ENCODE data around the gene CLEC18A. TPM values are rescaled to one million over a fixed set of nuclear protein-coding genes. Genes with fewer than 3 reads are reported as not detected.
A peak's percentile ranks its signal among the peaks of the same experiment; 100 is the strongest.
"Not testable (repeated sequence)": the region's sequence is repeated elsewhere in the genome, so short reads cannot be mapped to it uniquely, and the experiment has no call there.

The CLEC18A gene
- total and polyA plus RNA-seq, 2 of the 4 experiments (the other 2 are of a cell fraction): under 0.01 TPM; not detected in 1

- H4K91ac ChIP-seq (ENCODE audit: insufficient read depth, low read depth, low read length); H2BK5ac ChIP-seq (ENCODE audit: low read depth, low read length, poor library complexity, severe bottlenecking); H2BK15ac ChIP-seq (ENCODE audit: low read depth, low read length); H3K27ac ChIP-seq (ENCODE audit: insufficient read depth, low read length); ATAC-seq (ENCODE audit: low read depth); H3K23ac ChIP-seq (ENCODE audit: low read depth, low read length); H3K56ac ChIP-seq (ENCODE audit: extremely low read depth, insufficient read depth, low read length); H2BK20ac ChIP-seq (ENCODE audit: low read depth, low read length); H3K9me1 ChIP-seq (ENCODE audit: insufficient read depth, low read length); H3K9me3 ChIP-seq (ENCODE audit: control insufficient read depth, insufficient read depth, low read length); H2AK5ac ChIP-seq (ENCODE audit: low read depth, low read length); BruUV-seq (replicated peaks); H3K36me3 ChIP-seq (ENCODE audit: control insufficient read depth, insufficient read depth, low read length); POLR2A ChIA-PET (ENCODE audit: unreplicated experiment); H2AFZ ChIP-seq (replicated peaks; ENCODE audit: low read length, poor library complexity); CTCF ChIA-PET; H3K27me3 ChIP-seq (ENCODE audit: control insufficient read depth, insufficient read depth, low read length); H4K8ac ChIP-seq (ENCODE audit: low read depth in 2 of 2, low read length in 2 of 2); H3K4me1 ChIP-seq (ENCODE audit: control insufficient read depth, insufficient read depth, low read length); H3K14ac ChIP-seq (replicated peaks; ENCODE audit: low read depth, low read length); intact Hi-C loops (cut with micrococcal nuclease); H4K20me1 ChIP-seq (ENCODE audit: insufficient read depth, low read length); H2AK9ac ChIP-seq (replicated peaks; ENCODE audit: low read depth, low read length, poor library complexity); H2BK120ac ChIP-seq (ENCODE audit: low read depth, low read length); H3K4me3 ChIP-seq (ENCODE audit: insufficient read depth, low read depth, low read length); H4K5ac ChIP-seq (ENCODE audit: low read depth, low read length); H3K9ac ChIP-seq (ENCODE audit: low read depth, low read length); dilution Hi-C loops (cut with HindIII; ENCODE audit: low sequenced_read_pairs, unreplicated experiment); H3K4ac ChIP-seq (ENCODE audit: low read depth, low read length); H3K79me1 ChIP-seq (ENCODE audit: low read depth in 1 of 2, low read length in 2 of 2); H3K4me2 ChIP-seq (ENCODE audit: low read depth, low read length); in situ Hi-C loops (cut with MboI; ENCODE audit: low sequenced_read_pairs); DNase-seq; H3K18ac ChIP-seq (ENCODE audit: low read depth, low read length): not testable (repeated sequence)
- no CpG with 5 or more reads among the region's 9 CpGs for WGBS, 2 experiments (ENCODE audit: extremely low coverage in 2 of 2, insufficient read length in 1 of 2)
Measured at GRCh38 chr16:69963312-69963711, 12.2 kb downstream of the CLEC18A start.

DNA sequence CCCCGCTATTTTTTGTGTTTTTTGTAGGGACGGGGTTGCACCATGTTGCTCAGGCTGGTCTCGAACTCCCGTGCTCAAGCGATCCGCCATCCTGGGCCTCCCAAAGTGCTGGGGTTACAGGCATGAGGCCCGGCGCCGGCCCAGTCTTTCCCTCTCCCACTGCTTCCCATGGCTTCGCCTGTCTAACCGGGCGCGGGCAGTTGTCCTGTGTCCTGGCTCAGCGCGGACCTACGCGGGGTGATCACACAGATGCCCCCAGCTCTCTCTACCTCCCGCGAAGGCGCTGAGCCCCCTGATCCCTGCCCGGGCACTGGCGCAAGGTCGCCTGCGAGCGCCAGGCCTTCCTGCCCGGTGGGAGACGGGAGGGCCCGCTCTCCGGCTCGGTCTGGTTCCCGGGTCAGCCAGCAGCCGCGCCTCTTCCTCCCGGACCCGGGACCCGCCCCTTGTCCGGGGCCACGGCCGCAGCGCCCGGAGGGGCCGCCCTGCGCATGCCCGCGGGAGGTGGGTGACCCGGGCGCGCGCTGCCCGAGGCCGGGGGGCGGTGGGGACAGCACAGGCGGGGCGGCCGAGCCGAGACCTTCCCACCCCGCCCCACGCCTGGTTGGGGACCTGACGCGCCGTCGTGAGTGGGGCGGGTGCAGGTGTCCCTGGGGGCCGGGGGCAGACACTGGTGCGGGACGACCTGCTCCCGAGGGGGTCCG lies 14.0 kb downstream of the CLEC18A start:
- H2BK5ac ChIP-seq (ENCODE audit: low read depth, low read length, poor library complexity, severe bottlenecking); H2BK120ac ChIP-seq (ENCODE audit: low read depth, low read length); H3K9me3 ChIP-seq (ENCODE audit: control insufficient read depth, insufficient read depth, low read length); H3K23ac ChIP-seq (ENCODE audit: low read depth, low read length); H3K79me1 ChIP-seq (ENCODE audit: low read depth in 1 of 2, low read length in 2 of 2); H4K8ac ChIP-seq (ENCODE audit: low read depth in 2 of 2, low read length in 2 of 2); H3K4me3 ChIP-seq (ENCODE audit: insufficient read depth, low read depth, low read length); H4K20me1 ChIP-seq (ENCODE audit: insufficient read depth, low read length); H2BK20ac ChIP-seq (ENCODE audit: low read depth, low read length); dilution Hi-C loops (cut with HindIII; ENCODE audit: low sequenced_read_pairs, unreplicated experiment); H4K91ac ChIP-seq (ENCODE audit: insufficient read depth, low read depth, low read length); intact Hi-C loops (cut with micrococcal nuclease); H2AK5ac ChIP-seq (ENCODE audit: low read depth, low read length); H3K36me3 ChIP-seq (ENCODE audit: control insufficient read depth, insufficient read depth, low read length); H3K9me1 ChIP-seq (ENCODE audit: insufficient read depth, low read length); H3K27ac ChIP-seq (ENCODE audit: insufficient read depth, low read length); DNase-seq; in situ Hi-C loops (cut with MboI; ENCODE audit: low sequenced_read_pairs); CTCF ChIA-PET; H3K27me3 ChIP-seq (ENCODE audit: control insufficient read depth, insufficient read depth, low read length); H2AFZ ChIP-seq (replicated peaks; ENCODE audit: low read length, poor library complexity); BruUV-seq (replicated peaks); H3K4me1 ChIP-seq (ENCODE audit: control insufficient read depth, insufficient read depth, low read length); POLR2A ChIA-PET (ENCODE audit: unreplicated experiment); H3K18ac ChIP-seq (ENCODE audit: low read depth, low read length); H4K5ac ChIP-seq (ENCODE audit: low read depth, low read length); H3K14ac ChIP-seq (replicated peaks; ENCODE audit: low read depth, low read length); H3K4me2 ChIP-seq (ENCODE audit: low read depth, low read length); H2BK15ac ChIP-seq (ENCODE audit: low read depth, low read length); H3K56ac ChIP-seq (ENCODE audit: extremely low read depth, insufficient read depth, low read length); H2AK9ac ChIP-seq (replicated peaks; ENCODE audit: low read depth, low read length, poor library complexity); H3K4ac ChIP-seq (ENCODE audit: low read depth, low read length); H3K9ac ChIP-seq (ENCODE audit: low read depth, low read length): not testable (repeated sequence)
- WGBS, 2 experiments (ENCODE audit: extremely low coverage in 2 of 2, insufficient read length in 1 of 2): 0% methylated on average over 2 of the region's 68 CpGs; no CpG with 5 or more reads in 1 of the 2 experiments
- ATAC-seq (ENCODE audit: low read depth): peak; percentile 95
